Ascending aorta (tissue), 2 donors: ENCODE data around the gene RRAGB. TPM values are rescaled to one million over a fixed set of nuclear protein-coding genes. Genes with fewer than 3 reads are reported as not detected.
"Not testable (repeated sequence)": the region's sequence is repeated elsewhere in the genome, so short reads cannot be mapped to it uniquely, and the experiment has no call there.

Experiments
- DNase-seq, 2 donors: peaks; one replicate each; pipeline ENCODE4 v3.0.0-alpha.2; 2019; ENCODE audit warnings: low spot score in 2 of 2
- H3K27ac ChIP-seq, 2 donors: fragments of 200-600 bp; sonication (generic); one replicate each; pipeline ENCODE4 v1.5.1; 2016 to 2017; ENCODE audit warnings: mild to moderate bottlenecking in 1 of 2
- H3K27me3 ChIP-seq: fragments of 200-600 bp; sonication (generic); one replicate; pipeline ENCODE4 v1.5.1; 2017
- H3K36me3 ChIP-seq, 2 donors: fragments of 200-600 bp; sonication (generic); one replicate each; pipeline ENCODE4 v1.5.1; 2016
- H3K4me1 ChIP-seq, 2 donors: fragments of 200-600 bp; sonication (generic); one replicate each; pipeline ENCODE4 v1.5.1; 2016 to 2017; ENCODE audit warnings: mild to moderate bottlenecking in 1 of 2
- H3K4me3 ChIP-seq, 2 donors: fragments of 200-600 bp; sonication (generic); one replicate each; pipeline ENCODE4 v1.5.1; 2016 to 2017; ENCODE audit warnings: mild to moderate bottlenecking in 1 of 2
- H3K9me3 ChIP-seq, 2 donors: fragments of 200-600 bp; sonication (generic); one replicate each; pipeline ENCODE4 v1.5.1; 2016
- intact Hi-C: fragments of 100-400 bp; cut with DNase I; formaldehyde crosslinking; loops from one replicate; pipeline ENCODE4 v1.15.1; 2023
- total RNA-seq: library from RNA; depleted of rRNA; stranded (reverse); fragments of >200 nt; gene quantifications from one replicate; pipeline ENCODE4 v1.1.0, GENCODE V29; 2016
- TF ChIP-seq, protein P1 (sequence below), 3 experiments: fragments of 200-600 bp in 2 of 3; fragments of 450-650 bp in 1 of 3; sonication (generic) in 2 of 3; IDR thresholded peaks; one replicate each; pipeline ENCODE4 v1.5.1; 2016 to 2019; ENCODE audit warnings: antibody characterized with exemption in 3 of 3, mild to moderate bottlenecking in 1 of 3, moderate library complexity in 1 of 3

Gene RRAGB
- total RNA-seq, 1 donor from 2014 or later: 9.9 TPM

DNA sequence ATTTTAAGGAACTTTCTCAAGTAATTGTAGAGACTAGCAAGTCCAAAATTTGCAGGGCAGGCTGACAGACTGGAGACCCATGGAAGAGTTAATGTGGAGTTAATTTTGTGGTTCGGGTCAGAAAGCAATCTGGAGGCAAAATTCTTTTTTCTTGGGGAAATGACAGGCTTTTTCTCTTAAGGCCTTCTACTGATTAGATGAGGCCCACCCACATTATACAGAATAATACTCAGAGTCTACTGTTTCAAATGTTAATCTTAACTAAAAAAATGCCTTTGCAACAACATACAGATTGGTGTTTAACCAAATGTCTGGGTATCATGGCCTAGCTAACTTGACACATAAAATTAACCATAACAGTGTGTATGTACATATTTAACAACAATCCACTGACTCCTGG is 32.7 kb downstream of the RRAGB start:
- Histone ChIP-seq H3K36me3 (peaks cover 2 to 3% of the 10 kb centered on the region in 2 donors), H3K9me3 (no peaks in the 10 kb centered on the region), H3K4me3 (no peak overlapping the region), H3K27me3 (no peaks in the 10 kb centered on the region), H3K27ac (no peak overlapping the region), H3K4me1 (no peaks in the 10 kb centered on the region)
- no peak for DNase-seq
- intact Hi-C loops: no loop called here
- TF ChIP-seq, protein P1, sequence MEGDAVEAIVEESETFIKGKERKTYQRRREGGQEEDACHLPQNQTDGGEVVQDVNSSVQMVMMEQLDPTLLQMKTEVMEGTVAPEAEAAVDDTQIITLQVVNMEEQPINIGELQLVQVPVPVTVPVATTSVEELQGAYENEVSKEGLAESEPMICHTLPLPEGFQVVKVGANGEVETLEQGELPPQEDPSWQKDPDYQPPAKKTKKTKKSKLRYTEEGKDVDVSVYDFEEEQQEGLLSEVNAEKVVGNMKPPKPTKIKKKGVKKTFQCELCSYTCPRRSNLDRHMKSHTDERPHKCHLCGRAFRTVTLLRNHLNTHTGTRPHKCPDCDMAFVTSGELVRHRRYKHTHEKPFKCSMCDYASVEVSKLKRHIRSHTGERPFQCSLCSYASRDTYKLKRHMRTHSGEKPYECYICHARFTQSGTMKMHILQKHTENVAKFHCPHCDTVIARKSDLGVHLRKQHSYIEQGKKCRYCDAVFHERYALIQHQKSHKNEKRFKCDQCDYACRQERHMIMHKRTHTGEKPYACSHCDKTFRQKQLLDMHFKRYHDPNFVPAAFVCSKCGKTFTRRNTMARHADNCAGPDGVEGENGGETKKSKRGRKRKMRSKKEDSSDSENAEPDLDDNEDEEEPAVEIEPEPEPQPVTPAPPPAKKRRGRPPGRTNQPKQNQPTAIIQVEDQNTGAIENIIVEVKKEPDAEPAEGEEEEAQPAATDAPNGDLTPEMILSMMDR (IDR thresholded peaks at IDR 0.05): no peak

DNA sequence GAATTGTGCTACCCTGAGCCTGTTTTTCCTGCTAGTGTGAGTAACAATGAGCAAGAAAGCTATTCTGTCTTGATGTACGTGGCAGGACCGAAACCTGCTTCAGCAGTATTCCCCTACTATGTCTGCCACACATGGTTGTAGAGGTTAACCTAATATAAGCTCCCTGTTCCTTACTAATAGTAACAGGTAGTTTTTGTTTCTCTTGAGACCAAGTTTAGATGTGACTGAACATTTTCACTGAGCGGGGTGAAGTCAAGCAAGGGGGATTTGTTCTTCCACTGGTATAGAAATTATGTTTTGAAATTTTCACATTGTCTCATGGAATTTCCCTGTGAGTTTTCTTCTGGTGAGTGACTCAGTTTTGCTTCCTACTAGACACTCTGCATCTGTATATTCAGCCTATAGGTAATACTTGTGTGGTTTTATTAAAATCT is 37.3 kb downstream of the RRAGB start:
- peaks cover 0 to 7% of the 10 kb centered on the region in 2 donors for H3K36me3 ChIP-seq
- intact Hi-C loops: no loop called here
- no peak for DNase-seq
- no peaks in the 10 kb centered on the region for H3K27me3 ChIP-seq
- no peaks in the 10 kb centered on the region for H3K9me3 ChIP-seq
- TF ChIP-seq, protein P1 (IDR thresholded peaks at IDR 0.05): no peak
- H3K4me3 ChIP-seq: no peak overlapping the region
- H3K4me1 ChIP-seq: no peaks in the 10 kb centered on the region
- no peak overlapping the region for H3K27ac ChIP-seq

DNA sequence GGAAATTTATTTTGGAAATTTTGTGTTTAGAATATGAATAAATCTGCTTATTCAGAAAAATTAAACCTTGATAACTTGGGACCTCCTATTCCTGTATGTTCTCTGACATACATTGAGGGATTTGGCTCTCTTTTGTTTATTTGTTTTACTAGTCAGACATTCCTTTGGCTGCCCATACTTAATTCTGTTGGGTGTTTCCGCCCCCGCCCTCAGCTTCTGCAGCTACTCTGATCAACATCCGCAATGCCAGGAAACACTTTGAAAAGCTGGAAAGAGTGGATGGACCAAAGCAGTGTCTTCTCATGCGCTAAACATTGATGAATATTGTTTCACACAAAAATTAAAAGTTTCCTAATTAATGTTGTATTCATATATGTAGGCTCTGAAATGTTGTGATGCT is 40.5 kb downstream of the RRAGB start:
- no peak overlapping the region for H3K27ac ChIP-seq
- H3K27me3 ChIP-seq: no peaks in the 10 kb centered on the region
- H3K4me1 ChIP-seq: no peaks in the 10 kb centered on the region
- peaks cover 0 to 7% of the 10 kb centered on the region in 2 donors for H3K36me3 ChIP-seq
- TF ChIP-seq, protein P1 (IDR thresholded peaks at IDR 0.05): no peak
- DNase-seq: no peak
- intact Hi-C loops: no loop called here
- no peaks in the 10 kb centered on the region for H3K9me3 ChIP-seq
- H3K4me3 ChIP-seq: no peak overlapping the region

DNA sequence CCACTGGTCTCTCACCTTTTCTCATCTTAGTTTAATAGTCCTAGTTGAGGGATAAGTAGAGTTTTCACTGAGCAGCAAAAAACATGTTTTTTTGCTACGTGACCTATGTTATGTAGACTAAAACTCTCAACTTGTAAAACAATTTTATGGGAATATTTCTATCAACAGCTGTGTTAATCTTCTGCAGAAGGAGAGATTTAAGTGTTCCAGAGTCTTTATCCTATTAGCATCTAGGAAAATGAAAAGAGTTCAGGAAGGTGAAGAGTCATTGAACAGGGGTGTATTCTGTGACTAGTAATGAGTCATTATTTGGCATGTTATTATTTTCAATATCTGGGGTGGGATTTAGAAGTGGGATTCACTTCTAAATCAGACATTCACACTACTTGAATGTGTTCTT is 41.9 kb downstream of the RRAGB start:
- Histone ChIP-seq H3K4me3 (no peak overlapping the region), H3K36me3 (peaks cover 0 to 7% of the 10 kb centered on the region in 2 donors), H3K27ac (no peak overlapping the region), H3K27me3 (no peaks in the 10 kb centered on the region), H3K9me3 (no peaks in the 10 kb centered on the region), H3K4me1 (no peaks in the 10 kb centered on the region)
- DNase-seq: no peak
- intact Hi-C loops: no loop called here
- TF ChIP-seq, protein P1 (IDR thresholded peaks at IDR 0.05): no peak

DNA sequence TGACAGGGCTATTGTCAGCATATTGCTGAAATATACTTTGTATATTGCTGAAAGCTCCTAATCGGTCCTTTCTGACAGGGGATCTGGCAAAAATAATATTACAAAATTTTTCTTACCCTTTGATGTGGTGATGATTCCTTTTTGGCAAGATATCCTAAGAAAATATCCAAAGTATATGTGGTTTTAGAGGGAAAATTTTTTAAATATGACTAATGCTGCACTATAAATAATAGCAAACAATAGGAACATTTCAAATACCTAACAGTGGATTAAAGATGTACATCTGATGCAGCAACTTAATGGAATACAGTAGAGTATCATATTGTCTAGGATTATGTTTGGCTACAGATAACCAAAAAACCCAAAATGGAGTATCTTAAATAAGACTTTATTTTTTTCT is 49.6 kb downstream of the RRAGB start:
- no peaks in the 10 kb centered on the region for H3K4me1 ChIP-seq
- no peaks in the 10 kb centered on the region for H3K27me3 ChIP-seq
- no peak for DNase-seq
- H3K36me3 ChIP-seq: no peaks in the 10 kb centered on the region
- H3K4me3 ChIP-seq: no peak overlapping the region
- peaks cover 0 to 6% of the 10 kb centered on the region in 2 donors for H3K9me3 ChIP-seq
- intact Hi-C loops: no loop called here
- no peak overlapping the region for H3K27ac ChIP-seq
- TF ChIP-seq, protein P1 (IDR thresholded peaks at IDR 0.05): no peak

DNA sequence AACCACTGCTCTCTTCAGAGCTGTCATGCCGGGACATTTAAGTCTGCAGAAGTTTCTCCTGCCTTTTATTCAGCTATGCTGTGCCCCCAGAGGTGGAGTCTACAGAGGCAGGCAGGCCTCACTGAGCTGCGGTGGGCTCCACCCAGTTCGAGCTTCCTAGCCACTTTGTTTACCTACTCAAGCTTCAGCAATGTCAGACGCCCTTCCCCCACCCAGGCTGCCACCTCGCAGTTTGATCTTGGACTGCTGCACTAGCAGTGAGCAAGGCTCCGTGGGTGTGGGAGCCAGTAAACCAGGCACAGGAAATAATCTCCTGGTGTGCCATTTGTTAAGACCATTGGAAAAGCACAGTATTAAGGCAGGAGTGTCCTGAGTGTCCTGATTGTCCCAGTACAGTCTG is 56.9 kb downstream of the RRAGB start:
- DNase-seq, intact Hi-C loops, H3K27me3 ChIP-seq, H3K4me3 ChIP-seq, H3K4me1 ChIP-seq, H3K36me3 ChIP-seq, H3K27ac ChIP-seq, H3K9me3 ChIP-seq: not testable (repeated sequence)
